Breast epithelium (tissue), 3 donors: Measurements from ENCODE around the gene CPNE4.

Experiments used
- CTCF ChIP-seq, 3 donors: fragments of 450-650 bp; IDR thresholded peaks; one replicate each; pipeline ENCODE4 v1.5.1; 2016 to 2017; ENCODE audit warnings: antibody characterized with exemption in 3 of 3, mild to moderate bottlenecking in 3 of 3, moderate library complexity in 3 of 3
- POLR2A ChIP-seq: fragments of 450-650 bp; IDR thresholded peaks from one replicate; pipeline ENCODE4 v1.6.1; 2016; ENCODE audit warnings: antibody characterized with exemption, mild to moderate bottlenecking, moderate library complexity
- POLR2AphosphoS5 ChIP-seq, 3 donors: sonication (generic); formaldehyde crosslinking; IDR thresholded peaks; one replicate each; pipeline ENCODE4 v1.6.1; 2017; ENCODE audit warnings: antibody characterized with exemption in 3 of 3

- no peak for TF ChIP-seq CTCF (IDR thresholded peaks at IDR 0.05)
- TF ChIP-seq POLR2AphosphoS5 (IDR thresholded peaks at IDR 0.05): no peak
- TF ChIP-seq POLR2A: no peak
Observed at GRCh38 chr3:131755380-131755779, 279.4 kb downstream of the CPNE4 start.
